GM18526 (cell line): ENCODE results near the gene LZTFL1.

Experiments used
- POLR2A ChIP-seq: IDR thresholded peaks from 3 replicates; pipeline ENCODE4 v1.6.1; 2011; ENCODE audit not compliant: insufficient read length; ENCODE audit errors: extremely low read depth

Gene LZTFL1

DNA sequence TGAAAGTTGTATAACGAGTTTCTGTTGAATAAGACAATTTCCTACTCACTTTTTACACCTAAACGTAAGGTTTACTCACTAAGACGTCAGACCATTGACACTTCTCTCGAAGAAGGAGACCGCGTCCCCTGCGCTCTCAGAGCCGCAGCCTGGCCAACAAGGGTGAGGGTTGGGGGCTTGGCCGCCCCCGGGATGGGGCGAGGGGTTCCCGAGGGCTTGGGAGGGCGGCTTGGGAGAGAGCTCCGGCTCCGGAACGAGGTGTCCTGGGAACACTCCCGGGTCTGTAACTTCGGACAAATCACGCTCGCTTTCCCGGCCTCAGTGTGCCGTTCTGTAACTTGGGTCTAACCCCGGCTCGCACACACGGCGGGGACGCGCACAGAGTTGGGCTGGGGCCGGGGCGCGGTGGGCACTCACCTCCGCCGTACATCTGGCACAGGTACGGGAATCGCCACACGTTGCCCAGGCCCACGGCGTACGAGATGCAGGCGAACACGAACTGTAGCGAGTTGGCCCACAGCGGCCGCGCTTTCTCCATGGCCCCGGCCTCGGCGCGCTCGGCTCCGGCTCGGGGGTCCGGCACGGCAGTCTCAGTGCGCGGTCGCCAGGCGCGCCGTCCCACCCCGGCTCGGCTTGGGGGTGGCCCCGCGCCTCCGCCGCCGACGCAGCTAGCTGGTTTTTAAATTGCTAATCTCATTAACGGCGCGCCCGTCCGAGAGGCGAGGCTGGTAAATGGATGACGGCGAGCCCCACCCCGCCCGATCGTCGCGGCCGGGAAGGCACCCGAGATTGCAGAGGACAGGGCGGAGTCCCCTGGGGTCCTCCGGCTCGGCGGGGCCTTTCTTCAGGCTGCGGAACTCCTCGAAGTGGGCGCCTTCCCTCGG, 45.8 kb downstream of the LZTFL1 start, which contains the start of gene SLC6A20:
Gene SLC6A20, minus strand, starts transcription at position 655 of the 884 bp plus-strand sequence. Its CDS starts 117 bp downstream, at position 538.
- TF ChIP-seq POLR2A, result no peak

DNA sequence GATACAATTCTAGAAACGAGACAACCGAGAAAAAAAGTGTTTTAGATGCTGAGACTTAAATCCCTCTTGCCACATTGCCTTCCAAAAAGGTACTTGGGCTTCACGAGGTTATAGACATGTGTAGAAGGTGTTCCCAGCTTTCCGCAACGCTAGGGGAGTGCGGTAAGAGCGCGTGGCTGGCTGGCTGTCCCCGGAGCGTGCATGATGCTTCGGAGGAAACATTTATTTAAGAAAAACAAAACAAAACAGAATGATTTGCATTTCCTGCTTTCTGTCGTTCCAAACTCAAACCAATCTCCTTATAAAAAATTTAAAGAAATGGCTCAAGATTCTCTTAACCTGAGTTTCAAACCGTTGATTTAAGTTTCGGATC, 46.4 kb downstream of the LZTFL1 start:
- TF ChIP-seq POLR2A, result no peak

DNA sequence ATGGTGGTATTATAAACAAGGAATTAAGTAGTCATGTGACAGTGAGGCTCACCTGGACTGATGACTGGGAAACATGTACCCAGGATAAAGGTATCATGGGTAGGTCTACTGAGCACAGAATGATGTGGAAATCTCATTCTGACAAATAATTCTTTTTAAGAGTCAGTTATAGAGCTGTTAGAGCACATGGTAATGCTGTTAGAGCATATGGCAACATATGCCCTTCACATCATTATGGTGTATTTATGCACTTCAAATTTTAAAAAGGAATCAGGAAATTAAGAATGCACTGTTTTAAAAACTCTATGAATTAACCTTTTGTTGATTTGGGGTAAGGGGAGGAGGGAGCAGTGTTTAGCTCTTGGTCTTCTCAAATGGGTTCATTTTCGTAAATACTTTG, 47.3 kb downstream of the LZTFL1 start:
- TF ChIP-seq POLR2A, result no peak

DNA sequence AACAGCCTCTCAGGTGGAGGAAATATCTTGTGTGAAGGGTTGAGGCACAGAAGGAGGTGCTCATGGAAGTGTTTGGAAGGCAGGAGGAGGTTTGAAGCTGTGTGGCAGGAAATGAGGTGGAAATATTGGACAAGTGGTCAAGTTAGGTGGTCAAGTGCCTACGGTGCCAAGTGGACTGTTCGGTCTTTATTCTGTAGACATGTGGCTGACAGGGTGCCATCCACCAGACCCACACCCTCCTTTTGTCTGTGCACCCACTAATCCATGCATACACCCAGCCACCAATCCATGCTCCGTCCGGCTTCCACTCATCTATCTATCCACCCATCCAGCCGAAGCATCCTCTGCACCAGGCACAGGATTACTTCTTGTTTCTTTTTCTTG, 47.8 kb downstream of the LZTFL1 start:
- TF ChIP-seq POLR2A, result no peak

DNA sequence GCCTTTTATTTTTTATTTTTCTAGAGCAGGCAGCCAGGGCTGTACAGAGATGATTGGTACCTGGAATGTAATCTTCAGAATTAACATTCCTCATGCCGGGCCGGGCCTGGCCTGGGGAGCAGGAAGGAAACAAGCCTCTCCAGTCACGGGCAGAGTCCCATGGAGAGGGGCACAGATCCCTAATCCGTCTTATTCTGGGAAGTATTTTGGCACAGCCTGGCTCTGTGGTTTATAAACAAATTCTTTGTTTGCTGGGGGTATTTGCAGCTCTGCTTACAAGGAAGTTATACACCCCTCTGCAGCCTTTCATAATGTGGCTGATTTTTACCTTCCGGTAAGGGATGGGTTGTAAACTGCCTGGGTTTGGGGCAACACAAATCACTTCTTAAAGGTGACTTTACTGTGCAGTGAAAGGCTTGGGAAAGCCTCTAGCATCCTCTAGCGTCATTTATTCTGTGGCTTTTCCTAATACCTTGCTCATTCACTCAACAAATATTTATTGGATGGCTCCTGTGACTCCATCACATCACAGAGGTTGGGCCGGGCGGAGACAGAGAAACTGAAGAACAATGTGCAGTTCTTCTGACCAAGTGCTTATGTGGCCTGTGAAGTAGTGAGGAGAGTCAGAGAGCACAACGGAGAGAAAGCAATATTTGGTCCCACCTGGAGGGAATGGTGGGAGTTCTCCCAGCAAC, 48.3 kb downstream of the LZTFL1 start:
- TF ChIP-seq POLR2A, result no peak

DNA sequence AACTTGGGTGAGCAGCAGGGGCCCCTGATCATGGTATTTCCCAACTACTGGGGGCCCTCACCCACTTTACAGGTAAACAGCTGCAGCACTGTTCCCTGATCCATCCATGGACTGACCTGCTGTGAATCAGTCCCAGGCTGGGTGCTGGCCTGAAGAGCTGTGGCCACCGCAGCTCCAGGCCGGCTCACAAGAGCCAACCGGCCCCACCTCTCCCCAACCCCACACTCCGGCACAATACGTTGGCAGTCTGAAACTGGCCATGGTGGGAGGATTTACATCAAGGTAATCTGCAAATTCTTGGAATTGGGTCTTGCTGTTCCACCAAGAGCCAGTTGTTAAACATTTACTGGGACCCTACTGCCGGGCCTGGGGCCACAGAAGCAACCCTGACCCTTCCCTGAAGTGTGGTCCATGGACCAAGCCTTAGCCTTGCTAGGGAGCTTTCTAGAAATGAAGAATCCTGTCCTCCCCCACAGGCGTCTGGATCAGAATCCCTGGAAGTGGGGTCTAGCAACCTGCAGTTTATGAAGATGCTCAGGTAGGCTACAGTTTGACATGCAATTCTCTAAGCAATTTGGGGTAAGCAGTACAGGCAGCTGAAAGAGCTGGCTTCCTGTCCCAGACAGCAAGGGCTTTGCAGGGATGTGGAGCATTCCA, 49.3 kb downstream of the LZTFL1 start:
- no peak for TF ChIP-seq POLR2A

DNA sequence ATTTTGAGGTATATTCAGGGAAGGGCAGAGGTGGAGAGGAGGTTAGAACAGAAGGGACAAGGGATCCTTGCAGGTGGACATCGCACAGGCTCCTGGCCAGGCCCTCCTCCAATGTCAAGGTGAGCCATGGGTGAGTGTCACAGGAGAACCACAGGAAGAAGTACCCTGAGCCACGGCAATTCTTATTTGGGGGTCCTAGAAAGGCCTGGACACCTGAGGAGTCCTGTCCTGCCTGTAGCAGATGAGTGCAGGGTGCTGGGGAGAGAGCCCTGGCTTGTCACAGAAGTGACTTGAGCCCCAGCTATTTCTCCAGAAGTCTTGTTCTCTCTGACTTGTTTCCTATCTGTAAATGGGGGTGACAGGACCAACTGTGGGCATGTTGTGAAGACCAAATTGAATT, 49.9 kb downstream of the LZTFL1 start:
- TF ChIP-seq POLR2A, result no peak

DNA sequence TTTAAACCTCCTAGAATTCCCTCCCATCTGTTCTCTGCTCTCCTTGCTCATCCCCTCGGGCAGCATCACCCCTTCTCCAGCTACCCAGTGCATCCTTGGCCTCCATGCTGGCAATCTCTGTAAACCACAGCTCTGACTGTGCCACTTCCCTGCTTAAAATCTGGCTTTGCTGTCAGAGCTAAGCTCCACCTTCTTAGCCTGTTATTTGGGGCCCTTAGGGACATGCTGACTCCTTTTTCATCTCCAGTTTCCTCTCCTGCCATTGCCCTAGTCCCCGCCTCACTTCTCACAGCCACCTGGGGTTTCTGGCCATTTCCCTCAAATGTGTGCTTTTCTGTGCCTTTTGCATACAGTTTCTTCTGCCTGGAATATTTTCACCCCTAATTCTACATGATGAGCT, 51.3 kb downstream of the LZTFL1 start:
- TF ChIP-seq POLR2A, result no peak

DNA sequence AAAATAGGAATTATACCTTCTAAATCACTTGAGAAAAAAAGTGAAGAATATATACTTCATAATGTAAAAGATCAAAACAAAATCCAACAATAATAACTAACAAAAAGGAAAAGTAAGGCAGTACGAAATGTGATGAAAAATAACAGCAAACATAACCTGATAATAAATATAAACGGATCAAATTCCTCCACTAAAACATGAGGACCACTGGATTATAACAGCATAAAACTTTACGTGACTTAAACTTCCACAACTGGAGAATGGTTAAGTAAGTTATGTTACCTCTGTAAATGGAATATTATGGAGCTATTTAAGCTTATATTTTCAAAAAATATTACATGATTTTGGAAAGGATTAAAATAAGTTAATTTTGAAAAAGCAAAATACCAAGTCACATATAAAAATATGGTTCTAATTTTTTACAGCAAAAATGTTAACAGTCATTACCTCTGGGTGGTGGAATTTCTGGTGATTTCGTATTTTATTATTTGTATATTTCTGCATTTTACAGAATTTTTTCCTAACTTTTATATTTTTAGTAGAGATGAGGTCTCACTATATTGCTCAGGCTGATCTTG, 52.6 kb downstream of the LZTFL1 start:
- no peak for TF ChIP-seq POLR2A

DNA sequence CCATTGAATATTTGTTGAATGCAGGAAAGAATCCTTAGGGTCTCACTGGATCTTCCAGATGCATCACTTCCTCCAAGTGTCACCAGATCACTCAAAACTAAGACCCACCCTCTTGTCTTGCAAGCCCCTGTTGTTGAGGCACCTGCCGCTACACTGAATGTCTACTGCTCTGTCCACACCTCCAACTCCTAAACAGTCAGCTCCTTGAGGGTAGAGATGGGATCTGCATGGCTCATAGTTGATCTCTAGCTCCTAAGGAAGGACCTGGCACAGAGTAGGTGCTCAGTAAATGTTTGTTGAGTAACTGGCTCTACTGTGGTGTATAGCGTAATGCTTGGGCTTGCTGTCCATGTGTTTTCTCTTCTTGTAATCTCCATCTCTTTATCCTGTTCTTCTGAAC, 54.4 kb downstream of the LZTFL1 start:
- TF ChIP-seq POLR2A, result no peak

DNA sequence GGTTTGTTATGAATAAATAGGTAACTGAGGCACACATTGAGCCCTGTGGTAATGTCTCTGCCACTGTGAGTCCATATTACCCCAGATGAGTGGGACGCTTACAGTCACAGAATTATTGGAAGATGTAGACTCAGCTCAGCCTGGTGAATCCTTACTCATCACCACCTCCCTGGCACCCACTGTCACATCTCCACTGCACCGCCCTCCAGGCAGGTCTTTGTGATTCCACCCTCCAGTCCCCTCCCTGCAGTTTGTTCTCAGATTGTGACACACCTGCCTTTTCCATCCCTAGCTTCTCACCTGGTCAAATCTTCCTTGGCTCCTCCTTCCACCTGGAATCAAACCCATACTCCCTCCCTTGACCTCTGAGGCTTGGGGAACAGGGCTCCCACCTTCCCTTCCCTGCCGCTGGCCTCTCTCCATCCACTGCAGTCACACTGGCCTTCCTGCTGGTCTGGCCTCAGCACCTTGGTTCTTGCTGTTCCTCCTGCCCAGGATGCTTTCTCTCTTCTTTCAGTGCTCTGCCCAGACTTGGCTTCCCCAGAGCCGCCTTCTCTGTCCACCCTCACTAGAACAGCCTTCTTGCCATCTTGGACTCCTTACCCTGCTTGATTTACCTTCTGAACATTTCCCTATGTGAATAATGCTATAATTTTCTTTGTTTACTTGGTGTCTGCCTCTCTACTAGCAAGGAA, 55.0 kb downstream of the LZTFL1 start:
- no peak for TF ChIP-seq POLR2A

DNA sequence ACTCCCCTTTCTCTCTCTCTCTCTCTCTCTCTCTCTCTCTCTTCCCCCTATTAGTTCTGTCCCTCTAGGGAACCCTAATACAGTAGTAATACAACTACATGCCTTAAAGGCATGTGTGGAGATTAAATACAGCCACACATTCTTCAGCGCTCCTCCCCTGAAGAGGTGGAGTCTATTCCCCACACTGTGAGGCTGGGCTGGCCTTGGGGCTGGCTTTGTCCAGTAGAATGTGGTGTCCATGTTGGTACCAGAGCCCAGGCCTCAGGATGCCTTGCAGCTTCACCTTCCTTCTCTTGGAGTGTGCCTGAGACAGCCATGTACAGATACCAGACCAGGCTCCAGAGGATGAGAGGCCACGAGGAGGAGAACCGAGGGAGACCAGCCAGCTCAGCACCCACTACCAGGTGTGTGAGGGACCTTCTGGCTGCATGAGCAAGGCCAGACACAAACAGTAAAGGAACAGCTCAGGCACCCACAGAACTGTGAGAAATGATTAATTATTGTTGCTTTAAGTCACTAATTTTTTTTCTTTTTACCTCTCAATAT, 56.2 kb downstream of the LZTFL1 start:
- TF ChIP-seq POLR2A, result no peak

DNA sequence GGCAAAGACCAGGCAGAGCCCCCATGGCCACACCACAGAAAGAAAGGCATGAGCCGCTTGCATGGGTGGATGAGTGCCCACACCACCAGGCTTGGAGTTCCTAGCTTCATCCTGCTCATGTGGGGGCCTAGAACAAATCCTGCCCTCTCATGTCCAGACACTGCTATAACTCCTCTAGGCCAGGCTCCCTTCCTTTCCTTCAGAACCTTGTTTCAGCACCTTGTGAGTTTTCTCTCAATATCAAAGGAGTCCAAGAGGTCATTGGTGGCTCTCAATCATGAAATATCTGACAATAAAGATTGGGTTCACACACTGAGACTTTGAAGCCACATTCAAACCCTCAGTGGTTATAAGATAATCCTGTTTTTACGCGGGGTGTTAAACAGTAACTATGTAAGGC, 58.3 kb downstream of the LZTFL1 start:
- TF ChIP-seq POLR2A, result no peak

DNA sequence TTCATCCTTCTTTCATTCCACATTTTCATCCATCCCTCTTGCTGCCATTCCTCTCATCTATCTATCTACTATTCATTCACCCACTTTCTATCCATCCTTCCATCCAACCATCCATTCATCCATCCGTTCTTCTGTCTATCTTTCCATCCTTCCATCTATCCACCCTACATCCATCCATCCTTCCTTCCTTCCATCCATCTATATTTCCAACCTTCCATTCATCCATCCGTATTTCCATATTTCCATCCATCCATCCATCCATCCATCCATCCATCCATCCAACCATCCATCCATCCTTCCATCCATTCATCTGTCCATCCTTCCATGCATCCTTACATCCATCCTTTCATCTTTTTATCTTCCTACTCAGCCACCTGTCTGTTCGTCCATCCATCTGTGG, 59.5 kb downstream of the LZTFL1 start:
- TF ChIP-seq POLR2A, result no peak

DNA sequence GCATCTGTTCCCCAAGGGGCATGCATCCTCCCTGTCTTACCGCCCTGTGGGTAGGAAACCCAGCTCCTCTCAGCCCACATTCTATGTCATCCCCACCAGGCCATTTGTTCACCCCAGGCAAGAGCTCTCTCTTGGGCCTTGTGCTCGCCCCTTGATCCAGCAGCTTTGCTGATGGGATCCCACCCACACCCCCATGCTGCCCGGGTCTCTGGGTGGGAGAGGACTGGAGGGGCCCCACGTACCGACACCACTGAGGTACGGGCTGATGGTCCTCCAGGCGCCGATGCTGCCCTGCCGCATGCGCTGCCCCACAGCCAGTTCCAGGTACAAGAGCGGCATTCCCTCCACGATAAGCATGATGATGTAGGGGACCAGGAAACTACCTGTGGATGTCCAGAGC, 60.1 kb downstream of the LZTFL1 start:
- no peak for TF ChIP-seq POLR2A
